Stimulated activated CD8-positive, alpha-beta memory T cell treated with anti-CD3 and anti-CD28 coated beads, Interleukin-4, amount 100 ng/mL, for 24 hours (primary cell): ENCODE results near the gene GPR160.

Experiments used
- DNase-seq: peaks from one replicate; pipeline ENCODE4 v3.0.0-alpha.2; 2020; ENCODE audit warnings: low read depth

Gene GPR160

DNA sequence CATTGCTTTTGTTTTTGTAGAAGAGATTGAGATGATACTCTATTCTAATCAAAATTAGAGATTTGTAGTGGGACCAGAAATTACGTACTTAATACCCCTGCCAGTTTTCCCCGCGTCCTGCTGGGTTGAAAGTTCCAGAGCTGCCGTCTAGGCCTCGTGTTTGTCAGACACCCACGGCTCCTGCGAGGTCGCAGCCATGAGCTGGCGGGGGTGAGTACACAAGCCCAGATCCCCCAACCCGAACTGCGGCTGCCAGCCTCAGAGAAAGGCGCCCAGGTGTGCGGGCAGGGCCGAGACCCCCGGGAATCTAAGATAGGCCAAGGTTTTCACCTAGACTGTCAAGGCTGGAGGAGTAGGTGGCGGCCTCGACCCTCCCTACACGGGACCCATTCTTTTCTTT lies 26.3 kb downstream of the GPR160 start:
- DNase-seq: no peak

DNA sequence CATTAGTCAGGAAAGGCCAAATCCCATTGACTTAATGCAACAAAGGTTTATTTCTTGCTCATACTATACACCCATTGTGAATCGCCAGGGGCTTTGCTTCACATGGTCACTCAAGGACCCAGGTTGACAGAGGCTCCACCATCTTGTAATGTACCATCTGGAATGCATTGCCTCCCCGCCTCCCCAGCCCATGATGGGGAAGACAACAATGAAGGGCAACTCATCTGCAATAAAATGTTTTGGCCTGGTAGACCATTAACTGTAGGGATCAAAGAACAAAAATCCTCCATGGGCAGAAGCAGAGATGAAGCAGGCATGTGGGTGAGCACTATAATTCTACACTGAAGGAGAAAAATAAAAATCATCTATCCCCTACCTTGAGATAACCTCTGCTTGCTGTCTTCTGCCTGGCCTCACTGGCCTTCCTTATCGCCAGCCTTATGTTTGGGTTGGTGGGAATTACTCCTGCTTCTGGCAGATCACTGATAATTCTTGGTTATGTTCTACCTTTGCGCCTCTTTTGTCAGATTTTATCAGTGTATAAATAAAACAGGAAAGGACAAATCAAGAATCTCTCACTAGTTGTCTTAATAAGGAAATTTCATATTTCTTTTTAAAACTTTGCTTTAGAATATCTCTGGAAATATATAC lies 37.8 kb downstream of the GPR160 start:
- DNase-seq: no peak

DNA sequence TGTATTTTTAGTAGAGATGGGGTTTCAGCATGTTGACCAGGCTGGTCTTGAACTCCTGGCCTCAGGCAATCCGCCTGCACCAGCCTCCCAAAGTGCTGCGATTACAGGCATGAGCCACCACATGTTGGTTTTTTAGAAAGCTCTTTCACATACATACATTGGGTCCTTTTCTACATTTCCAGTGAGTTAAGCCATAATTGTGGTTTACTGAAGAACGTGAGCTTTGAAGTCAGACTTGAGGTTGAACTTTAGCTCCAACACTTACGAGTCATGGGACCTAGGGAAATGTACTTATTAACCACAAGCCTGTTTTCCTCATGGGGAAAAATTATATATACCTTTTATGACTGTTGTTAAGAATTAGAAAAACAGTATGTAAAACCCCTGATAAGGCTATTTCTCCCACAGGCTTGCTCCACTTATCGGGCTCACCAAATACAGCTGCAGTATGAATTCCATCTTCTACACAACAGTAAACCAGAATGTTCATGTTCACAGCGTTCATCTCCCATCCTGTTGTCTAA lies 39.0 kb downstream of the GPR160 start:
- DNase-seq: no peak

DNA sequence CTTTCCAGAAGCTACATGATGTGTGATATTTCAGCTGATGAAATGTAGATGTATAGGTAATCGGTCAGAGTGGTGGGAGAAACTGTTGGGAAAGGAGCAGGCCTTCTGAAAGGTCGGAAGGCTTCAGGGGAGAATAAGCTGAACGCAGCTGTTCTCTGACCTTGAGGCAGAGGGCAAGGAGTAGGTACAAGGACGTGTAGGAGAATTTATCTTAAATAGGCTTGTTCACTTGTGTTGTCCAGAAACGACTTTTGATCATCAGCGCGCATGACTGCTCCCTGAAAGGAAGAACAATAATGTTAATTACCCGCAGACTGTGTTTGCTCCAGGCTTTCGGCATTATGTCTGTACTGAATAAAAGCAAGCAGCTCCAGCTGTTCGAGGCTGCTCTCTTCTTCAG lies 39.6 kb downstream of the GPR160 start:
- no peak for DNase-seq

DNA sequence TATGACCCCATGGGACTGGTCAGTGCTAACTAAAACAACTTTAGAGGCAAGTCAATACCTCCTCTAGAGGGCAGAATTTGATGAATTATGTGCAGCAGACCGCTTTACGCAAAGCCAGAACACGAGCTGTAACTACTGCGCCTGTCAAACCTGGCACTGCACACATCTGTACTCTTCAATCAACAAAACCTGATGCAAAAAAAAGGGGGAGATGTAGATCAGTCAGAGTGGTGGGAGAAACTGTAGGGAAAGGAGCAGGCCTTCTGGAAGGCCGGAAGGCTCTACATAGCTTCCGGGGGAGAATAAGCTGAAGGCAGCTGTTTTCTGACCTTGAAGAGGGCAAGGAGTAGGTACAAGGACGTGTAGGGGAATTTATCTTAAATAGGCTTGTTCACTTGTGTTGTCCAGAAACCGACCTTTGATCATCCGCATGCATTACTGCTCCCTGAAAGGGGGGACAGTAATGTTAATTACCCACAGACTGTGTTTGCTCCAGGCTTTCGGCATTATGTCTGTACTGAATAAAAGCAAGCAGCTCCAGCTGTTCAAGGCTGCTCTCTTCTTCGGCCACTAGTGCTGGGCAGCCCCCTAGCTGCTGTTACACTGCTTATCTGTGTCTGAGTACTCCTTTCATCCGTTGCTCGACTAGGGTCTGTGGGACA lies 41.0 kb downstream of the GPR160 start:
- DNase-seq: no peak

DNA sequence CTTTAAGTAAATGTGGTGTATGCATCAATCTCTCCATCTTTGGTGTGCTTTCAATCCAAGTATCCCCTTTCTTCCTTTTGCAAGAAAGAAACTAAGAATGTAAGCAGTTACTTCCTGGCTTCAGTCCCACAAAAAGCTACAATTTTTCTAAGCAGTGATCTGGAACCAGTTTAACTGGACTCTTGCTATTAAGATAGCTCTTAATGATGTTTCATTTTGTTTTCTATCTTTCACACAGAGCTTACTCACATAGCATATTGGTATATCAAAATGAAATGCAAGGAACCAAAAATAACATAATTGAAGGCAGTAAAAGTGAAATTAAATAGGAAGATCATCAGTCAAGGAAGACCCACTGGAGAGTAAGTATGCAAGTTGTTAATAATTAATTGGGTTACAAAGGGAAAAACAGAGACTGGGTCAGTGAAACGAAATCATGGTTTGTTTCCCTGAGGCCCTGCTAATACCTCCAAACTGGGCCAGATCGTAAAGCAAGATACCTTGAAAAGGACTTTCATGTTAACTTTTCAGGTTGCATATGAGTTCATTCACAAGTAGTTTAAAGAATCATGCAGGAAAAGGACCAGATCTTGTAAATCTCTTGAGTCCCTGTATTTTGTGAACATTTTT lies 41.9 kb downstream of the GPR160 start:
- no peak for DNase-seq

DNA sequence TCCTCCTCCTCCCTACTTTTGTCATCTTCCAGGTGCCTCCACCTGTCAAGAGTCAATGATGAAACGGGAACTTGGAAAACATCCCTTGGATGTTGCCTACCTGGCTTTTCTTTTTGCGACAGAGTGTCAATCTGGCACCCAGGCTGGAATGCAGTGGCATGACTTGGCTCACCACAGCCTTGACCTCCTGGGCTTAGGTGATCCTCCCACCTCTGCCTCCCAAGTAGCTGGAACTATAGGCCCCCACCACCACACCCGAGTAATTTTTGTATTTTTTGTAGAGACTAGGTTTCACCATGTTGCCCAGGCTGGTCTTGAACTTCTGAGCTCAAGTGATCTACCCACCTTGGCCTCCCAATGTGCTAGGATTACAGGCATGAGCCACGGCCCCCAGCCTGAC lies 42.8 kb downstream of the GPR160 start:
- DNase-seq: no peak

DNA sequence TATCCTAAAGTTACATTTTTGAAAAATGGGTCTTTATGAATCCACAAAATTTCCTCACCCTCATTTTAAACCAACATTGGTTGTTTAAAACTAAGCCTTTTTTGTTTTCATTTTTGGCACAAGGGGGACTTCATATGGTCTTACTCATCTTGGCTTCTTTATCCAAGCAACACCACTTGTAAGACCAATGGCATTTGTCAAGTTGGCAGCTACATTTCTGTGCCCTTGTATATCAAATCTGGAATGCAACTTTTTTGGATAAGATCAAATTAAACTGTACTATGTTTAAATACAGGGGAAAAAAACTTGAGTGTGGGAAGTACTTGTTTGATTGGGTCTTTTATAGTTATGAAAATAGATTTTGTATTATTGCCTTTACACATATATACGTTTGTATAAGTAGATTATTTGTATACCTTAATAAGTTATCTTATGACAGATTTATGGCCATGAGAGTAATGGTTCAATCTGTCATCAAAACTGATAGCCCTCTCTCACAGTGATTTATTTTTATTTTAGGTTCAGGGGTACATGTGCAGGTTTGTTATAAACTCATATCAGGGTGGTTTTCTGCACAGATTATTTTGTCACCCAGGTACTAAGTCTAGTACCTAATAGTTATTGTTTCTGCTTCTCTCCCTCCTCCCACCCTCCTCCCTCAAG lies 43.4 kb downstream of the GPR160 start:
- DNase-seq: no peak

DNA sequence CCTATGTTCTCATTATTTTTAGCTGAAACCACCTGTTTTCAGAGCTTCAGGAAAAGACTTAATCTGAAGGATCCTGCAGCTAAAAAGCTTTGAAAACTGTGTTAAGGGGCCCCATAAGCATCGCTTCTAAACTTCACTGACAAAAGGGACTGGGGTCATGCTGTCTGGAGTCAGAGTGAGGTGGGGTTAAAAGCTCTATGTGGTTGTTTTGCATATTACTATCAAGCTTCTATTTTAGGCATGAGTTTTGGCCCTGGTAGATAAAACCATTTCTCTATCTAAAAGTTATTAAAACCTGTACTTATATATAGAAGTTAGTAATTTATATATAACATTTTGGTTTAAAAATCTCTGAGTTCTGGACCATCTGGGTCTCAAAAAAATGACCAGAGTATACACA lies 45.5 kb downstream of the GPR160 start:
- DNase-seq: no peak

DNA sequence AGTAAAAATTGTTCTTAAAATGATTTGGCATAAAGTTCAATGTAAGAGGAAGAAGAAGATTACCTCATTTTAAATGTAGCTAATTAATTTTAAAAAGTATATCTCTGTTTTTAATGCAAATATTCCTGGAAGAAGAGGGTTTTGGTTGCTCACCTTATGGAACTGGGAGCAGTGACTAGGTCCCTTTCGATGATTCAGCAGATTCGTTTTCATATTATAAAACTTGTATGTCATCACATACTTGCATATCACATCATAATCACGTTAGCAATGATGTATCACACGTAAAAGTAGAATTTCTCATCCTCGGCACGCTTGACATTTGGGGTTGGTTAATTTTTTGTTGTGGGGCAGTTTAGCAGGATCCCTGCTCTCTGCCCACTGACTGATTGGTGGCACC lies 47.6 kb downstream of the GPR160 start:
- DNase-seq: no peak

DNA sequence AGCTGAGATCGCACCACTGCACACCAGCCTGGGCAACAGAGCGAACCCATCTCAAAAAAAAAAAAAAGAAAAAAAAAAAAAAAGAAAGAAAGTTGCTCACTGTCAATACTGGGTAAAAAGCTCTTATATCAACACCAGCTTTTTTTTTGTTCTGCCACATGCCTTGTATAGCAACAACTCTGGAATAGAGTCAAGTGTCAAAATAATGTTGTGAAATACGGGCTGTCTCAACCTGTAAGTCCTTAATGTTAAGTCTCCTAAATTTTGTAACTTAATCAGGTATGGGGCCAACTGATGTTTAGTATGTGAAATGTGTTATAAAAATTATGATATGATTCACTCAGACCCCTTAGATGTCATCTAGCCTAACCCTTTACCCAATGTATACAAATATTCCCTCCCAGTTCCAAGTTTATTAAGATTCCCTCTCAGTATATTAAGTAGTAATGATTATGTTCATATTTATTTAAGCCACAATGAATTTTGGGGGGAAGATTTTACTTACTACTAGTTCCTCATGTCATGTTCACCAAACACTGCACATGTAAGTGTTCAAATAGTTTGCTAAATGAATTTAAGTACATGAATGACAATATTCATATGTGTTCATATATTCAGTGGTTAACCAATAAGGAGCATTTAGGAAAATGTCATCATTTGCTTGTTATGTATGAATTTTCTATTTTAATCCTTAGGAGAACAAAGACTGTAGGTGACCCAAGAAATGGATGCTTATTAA lies 52.2 kb downstream of the GPR160 start:
- no peak for DNase-seq

DNA sequence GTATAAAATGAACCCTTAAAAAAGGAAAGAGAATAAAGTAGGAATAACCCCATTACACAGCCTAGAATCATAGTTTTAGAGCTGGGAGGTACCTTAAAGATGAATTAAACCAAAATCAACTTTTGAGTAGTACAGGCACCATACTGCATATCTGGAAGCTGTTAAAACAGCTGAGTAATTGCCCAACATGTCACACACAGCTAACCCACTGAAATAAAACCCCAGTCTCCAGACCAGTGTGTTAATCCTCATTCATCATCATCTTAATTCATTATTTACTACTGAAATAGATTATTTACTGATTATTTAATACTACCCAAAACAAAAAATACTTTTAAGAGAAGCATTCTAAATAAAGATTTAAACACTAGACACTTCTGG lies 52.8 kb downstream of the GPR160 start:
- DNase-seq: no peak

DNA sequence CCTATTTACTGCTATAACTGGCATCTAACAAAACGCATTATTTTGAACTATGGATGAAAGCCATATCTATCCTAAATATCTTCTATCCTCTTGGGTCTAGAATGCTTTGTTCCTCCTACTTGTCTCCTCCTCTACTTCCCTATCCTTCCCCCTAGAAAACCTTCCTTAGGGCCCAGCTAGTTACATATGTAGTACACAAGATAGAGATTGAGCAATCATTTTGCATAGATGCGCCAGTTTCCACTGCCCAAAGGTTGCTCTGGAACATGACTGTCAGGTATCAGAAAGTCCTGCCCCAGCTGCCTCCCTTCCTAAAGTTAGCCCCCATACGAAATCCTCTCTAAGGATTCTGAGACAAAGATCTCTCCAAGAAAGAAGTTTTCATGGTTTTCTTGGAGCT lies 55.1 kb downstream of the GPR160 start:
- no peak for DNase-seq

DNA sequence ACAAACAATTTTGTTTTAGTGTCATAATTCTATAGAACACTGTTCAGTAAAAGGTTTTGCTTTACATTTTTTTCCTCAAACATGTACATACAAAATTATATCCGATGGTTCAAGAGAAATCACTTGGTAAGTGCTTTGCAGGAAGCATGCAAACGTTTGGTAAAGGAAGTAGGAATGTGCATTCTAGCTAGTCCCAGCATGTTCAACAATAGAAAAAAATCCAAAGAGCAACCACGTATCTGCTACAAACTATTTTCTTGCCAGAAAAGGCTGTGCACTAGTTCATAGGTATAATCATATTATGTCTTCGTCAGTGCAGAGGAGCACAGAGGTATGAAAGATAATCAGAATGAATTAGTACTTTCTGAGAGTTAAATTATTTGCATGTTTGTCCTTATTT lies 58.0 kb downstream of the GPR160 start:
- DNase-seq: no peak

DNA sequence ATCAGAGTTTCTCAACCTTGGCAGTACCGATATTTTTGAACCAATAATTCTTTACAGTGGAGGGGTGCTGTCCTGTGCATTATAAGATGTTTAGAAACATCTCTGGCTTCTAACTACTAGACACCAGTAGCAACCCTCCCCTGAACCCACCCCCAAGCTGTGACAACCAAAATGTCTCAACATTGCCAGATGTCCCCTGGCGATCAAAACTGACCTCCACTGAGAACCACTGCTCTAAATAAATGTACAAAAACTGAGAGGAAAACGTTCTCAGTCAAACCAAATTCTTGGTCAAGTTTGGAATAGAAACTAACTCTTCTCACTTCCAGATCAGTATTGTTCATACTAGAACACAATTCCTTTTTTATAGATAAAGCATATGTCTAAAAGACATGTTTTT lies 58.5 kb downstream of the GPR160 start:
- no peak for DNase-seq

DNA sequence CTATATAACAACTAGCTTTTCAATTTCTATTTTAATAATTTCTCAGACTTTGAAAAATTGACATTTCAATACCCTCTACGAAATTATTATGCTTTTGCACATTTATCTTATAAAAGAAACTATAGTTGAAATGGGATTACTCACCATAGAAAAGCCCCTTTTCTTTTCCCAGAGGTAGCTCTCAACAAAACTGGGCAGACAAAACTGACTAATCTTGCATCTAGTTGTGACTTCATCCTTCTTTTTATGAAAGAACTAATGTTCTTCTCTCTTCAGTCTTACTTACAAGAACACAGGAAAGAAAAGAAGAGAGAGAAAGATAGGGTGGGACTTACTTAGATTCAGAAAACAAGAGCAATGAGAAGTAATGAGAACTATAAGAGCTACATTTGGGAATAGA lies 61.0 kb downstream of the GPR160 start:
- no peak for DNase-seq

DNA sequence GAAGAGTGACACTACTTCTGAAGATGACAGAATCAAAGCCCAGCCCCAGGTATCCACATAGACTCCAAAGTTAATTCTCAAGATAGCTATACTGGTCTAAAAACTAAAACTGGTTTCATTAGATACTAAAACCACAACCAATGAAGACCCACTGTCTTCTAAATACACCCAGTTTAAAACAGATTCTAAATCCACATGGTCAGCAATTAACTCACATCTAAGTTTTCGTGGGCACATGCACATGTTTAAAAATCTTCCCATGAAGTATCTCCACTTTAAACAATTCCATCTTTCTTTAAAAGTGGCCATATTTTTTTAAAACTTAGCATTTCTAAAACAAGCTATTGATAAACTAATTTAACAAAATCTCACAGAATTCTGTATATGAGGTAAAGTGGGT lies 63.1 kb downstream of the GPR160 start:
- no peak for DNase-seq

DNA sequence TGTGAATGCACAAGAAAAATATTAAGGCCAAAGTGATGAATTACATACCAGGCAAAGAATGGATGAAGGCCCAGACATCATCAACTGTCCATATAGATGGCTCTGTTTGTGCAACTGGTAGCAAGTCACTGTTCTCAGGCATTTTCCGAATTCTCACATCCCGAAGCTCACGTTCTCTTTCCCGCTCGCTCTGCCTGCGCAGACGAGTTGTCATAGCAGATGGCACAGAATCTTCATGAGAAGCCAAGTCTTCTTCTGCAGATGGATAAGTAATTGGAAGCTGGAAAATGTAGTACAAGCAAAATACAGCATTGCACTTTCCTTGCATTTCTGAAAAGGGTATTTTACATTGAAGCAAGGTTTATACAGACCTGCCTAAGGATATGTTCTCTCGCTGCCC lies 64.6 kb downstream of the GPR160 start:
- DNase-seq: no peak

DNA sequence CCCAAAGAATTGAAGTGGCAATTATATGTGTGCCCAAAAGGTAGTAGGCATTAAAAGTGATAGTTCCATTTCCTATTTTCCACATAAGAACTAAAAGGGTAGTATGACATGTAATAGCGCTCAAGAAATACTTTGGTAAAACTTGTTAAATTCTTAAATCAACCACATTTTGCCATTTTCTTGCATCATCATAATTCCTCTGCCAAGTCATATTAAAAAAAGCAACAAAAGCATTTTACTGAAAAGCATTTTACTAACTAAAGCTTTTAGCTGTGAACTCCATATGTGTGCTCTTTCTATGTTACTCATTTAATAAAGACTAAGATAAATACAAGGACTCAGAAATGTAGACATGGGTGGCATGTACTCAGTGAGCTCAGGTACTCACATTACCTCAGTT lies 70.1 kb downstream of the GPR160 start:
- DNase-seq: no peak

DNA sequence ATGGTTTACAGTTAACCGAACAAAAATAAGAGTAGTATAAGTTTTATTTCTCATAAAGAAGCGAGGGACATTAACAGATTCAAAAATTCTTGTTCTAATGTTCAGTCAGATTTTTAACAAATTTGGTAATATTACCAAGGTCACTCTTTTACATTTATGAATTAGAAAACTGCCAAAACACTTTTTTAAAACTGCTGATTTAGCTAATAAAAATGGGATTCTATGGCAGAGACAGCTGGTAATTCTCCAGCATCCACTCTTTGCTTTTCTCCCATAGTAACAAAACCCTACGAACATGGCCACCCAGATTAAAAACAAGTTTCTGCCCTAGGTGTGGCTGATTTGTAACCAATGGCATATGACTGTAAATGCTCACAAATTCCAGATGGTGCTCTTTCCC lies 71.2 kb downstream of the GPR160 start:
- no peak for DNase-seq

DNA sequence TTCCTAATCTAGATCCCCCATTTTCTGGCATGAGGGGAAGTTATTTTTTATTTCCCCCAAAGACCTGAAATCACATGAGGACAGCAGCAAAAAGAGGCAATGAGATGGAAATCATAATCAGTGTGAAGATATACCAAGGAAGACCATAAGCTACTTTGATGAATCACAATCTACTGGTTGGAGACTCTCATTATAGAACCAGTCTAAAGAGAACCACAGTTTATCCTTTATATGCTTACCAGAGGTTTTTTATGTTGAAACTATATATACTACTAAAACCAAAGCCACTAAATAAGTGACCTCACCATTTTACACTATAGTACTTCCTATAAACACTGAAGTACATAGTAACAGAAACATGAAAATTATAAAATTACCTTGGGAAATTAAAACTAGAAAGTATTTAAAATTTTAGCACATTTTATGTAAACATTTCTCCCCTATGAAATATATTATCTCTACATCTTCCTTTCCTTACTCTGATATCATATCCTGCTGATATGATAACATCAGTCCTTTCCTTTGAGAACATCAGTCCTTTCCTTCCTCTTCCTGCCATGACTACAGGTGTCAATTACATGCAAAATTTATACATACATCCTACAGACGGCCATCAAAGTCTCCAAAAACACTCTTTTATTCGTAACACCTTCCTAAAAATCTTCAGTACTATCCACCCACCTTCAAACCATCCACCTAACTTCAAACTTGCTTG lies 71.9 kb downstream of the GPR160 start:
- DNase-seq: no peak
